ENCODE measurements around the gene METTL23. TPM values are rescaled to one million over a fixed set of nuclear protein-coding genes. Genes with fewer than 3 reads are reported as not detected.

METTL23 gene
- total RNA-seq, 2 experiments from 2014 or later, result 40.5 to 41.0 TPM

DNA sequence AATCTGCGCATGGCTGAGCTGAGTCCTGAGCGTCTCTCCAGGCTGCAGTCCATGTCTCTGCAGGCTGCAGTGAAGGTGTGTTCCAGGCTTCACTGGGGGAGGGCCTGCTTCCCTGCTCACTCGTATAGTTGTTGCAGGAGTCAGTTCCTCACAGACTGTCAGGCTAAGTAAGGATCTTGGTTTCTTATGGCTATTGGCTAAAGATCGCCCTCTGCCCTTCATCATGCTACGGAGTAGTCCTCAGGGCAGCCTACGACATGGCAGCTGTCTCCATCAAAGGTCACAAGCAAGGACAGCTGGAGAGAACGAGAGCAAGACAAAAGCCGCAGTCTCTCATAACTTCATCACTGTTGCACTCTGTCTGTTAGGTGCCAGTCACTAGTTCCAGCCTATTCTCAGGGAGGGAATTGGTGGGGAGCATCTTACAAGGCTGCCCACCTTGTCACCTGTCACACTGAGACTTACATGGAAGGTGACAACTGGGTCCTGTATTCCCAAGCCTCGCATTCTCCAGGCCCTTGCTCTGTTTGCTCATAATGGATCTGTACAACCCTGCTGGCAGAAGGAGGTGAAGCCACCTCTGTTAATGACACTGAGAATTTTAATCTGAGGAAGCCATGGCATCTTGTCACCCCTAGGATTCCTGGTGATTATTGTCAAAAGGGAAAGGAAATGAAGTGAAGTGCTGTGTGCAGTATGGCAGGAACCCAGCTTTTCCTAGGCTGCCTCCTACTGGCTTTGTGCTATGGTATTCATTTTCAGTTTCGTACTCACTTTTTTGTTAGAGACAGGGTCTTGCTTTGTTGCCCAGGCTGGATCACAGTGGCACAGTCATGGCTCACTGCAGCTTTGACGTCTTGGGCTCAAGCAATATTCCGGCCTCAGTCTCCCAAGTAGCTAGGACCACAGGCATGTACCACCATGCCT lies 54.7 kb downstream of the METTL23 start:
- ChIA-PET CTCF (interaction anchor here (0.6 kb wide), 2 partner anchors 35 to 458 kb away, joined by 3 read pairs; no protein-coding TSS in a partner anchor), POLR2A (no interaction called here)

DNA sequence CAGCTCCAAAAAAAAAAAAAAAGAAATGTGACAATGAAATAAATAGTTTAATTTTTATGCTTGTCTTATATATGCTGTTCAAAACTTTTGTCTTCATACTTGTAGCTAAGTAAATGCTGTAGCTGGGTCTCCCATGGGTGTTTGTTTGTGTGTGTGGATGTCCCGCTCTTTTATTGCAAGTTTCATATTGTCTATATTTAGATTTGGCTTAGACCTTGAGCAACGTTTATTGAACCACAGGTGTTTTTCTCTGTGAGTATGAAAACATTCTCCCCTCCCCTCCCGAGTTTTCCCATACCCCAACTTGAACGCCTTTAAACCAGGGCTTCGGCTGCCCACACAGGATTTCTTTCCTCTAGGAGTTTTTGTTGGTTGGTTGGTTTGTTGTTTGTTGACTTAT lies 56.5 kb downstream of the METTL23 start:
- ChIA-PET POLR2A (no interaction called here), CTCF (no interaction called here)

Other genes starting within 250 kb of the METTL23 start
- gene RHBDF2, start 225.4 kb upstream of the METTL23 start, total RNA-seq, result 10 to 100 TPM; 34.3 to 34.4 TPM
- gene CYGB, start 189.1 kb upstream of the METTL23 start, total RNA-seq, result not detected
- under 1 TPM in 1 of 2 experiments, not detected in 1; 0.08 TPM for gene PRCD, start 186.8 kb upstream of the METTL23 start, total RNA-seq
- gene ST6GALNAC2, start 141.0 kb upstream of the METTL23 start, total RNA-seq, result not detected
- not detected for gene ST6GALNAC1, start 83.1 kb upstream of the METTL23 start, total RNA-seq
- 10 to 100 TPM; 24.5 to 26.0 TPM for gene MXRA7, start 15.9 kb upstream of the METTL23 start, total RNA-seq
- 10 to 100 TPM; 72.2 to 76.2 TPM for gene JMJD6, start 233 bp upstream of the METTL23 start, total RNA-seq
- 100 to 1,000 TPM; 578 to 586 TPM for gene SRSF2, start 10.5 kb downstream of the METTL23 start, total RNA-seq
- gene MFSD11, start 11.3 kb downstream of the METTL23 start, total RNA-seq, result 10 to 100 TPM; 17.3 to 19.8 TPM
- under 1 TPM; 0.10 to 0.23 TPM for gene MGAT5B, start 141.6 kb downstream of the METTL23 start, total RNA-seq